ENCODE data around the gene ADGRL2. TPM values are rescaled to one million over a fixed set of nuclear protein-coding genes. Genes with fewer than 3 reads are reported as not detected.

The ADGRL2 gene
- total and polyA plus RNA-seq, 10 donors: 5.4 to 115 (median 60.7) TPM

- no peaks in the 10 kb centered on the region for H3K36me3 ChIP-seq
- H3K27ac ChIP-seq: no peak overlapping the region
- DNase-seq: no peak
- peaks cover 0 to 28% (median 7%) of the 10 kb centered on the region in 6 donors for H3K4me1 ChIP-seq
- H3K9me3 ChIP-seq: peaks cover 0 to 4% (median 0%) of the 10 kb centered on the region in 8 donors
- no peak overlapping the region for H3K4me3 ChIP-seq
- H3K27me3 ChIP-seq (replicated peaks in 1 of 7): no peaks in the 10 kb centered on the region
- intact Hi-C loops (cut with DNase I; ENCODE audit: low total_unique reads): no loop called here
- TF ChIP-seq CTCF (IDR thresholded peaks at IDR 0.05 in 8 of 11, conservative IDR thresholded peaks at IDR 0.05 in 3 of 11) (no peak), POLR2AphosphoS5 (IDR thresholded peaks at IDR 0.05) (no peak), POLR2A (IDR thresholded peaks at IDR 0.05) (no peak)
- 52 to 68% (median 61%) methylated on average over 3 of the region's 3 CpGs for WGBS, 5 donors
Measured at GRCh38 chr1:81874940-81875339, 74.2 kb downstream of the ADGRL2 start.

DNA sequence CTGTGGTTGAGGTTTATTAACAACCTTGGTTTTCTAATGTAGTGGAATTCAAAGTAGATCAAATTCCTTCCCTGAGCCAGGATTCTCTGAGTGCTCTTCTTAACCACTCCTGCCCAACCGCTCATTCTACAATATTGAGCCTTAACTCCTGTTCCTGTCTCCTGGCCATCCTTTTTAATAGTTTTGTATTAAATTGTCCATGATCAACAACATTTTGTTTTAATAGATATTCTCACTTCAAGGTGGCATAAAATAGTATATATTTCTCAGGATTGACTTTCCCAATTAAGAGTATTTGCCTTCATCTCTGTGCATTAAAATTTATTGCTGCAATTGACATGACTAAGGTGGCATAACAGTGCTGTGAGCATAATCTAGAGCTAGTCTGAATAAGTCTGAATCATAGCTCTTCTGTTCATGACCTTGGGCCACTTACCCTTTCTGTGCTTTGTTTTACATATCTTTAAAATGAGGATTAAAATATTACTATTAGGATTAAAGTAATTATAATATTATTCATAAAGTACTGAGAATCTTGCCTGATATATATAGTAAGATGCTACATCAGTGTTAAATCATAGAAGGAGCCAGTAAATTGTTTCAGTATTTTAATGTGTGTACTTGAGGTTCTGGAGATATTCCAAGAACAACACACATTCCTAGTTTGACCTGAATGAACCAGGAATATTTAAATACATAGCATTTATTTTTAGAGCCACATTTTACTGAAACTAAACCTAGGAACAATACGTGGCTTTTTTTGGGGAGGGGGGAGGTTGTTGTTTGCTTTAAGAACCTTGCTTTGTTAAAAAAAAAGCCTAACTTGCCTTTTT lies 76.4 kb downstream of the ADGRL2 start:
- Histone ChIP-seq H3K27me3 (replicated peaks in 1 of 7) (no peaks in the 10 kb centered on the region), H3K4me3 (no peak overlapping the region), H3K27ac (peak overlapping the region in 1 of 8 donors; percentile 38), H3K36me3 (no peaks in the 10 kb centered on the region), H3K9me3 (no peaks in the 10 kb centered on the region), H3K4me1 (peaks cover 0 to 28% (median 7%) of the 10 kb centered on the region in 6 donors)
- no peak for DNase-seq
- intact Hi-C loops (cut with DNase I; ENCODE audit: low total_unique reads): no loop called here
- 65 to 73% (median 70%) methylated on average over 2 of the region's 2 CpGs for WGBS, 5 donors
- no peak for TF ChIP-seq CTCF (IDR thresholded peaks at IDR 0.05 in 8 of 11, conservative IDR thresholded peaks at IDR 0.05 in 3 of 11)
- no peak for TF ChIP-seq POLR2AphosphoS5 (IDR thresholded peaks at IDR 0.05)
- TF ChIP-seq POLR2A (IDR thresholded peaks at IDR 0.05): no peak

GRCh38 chr1:81877940-81878339 lies 77.2 kb downstream of the ADGRL2 start:
- peaks cover 0 to 28% (median 7%) of the 10 kb centered on the region in 6 donors for H3K4me1 ChIP-seq
- intact Hi-C loops (cut with DNase I; ENCODE audit: low total_unique reads): no loop called here

More at GRCh38 chr1:81877940-81878339, 77.2 kb downstream of the ADGRL2 start:
- peak overlapping the region in 1 of 8 donors; percentile 33 for H3K27ac ChIP-seq
- WGBS, 5 donors: 58 to 80% (median 69%) methylated on average over 1 of the region's 1 CpG
- H3K27me3 ChIP-seq (replicated peaks in 1 of 7): no peaks in the 10 kb centered on the region
- TF ChIP-seq POLR2A (IDR thresholded peaks at IDR 0.05) (no peak), POLR2AphosphoS5 (IDR thresholded peaks at IDR 0.05) (no peak), CTCF (IDR thresholded peaks at IDR 0.05 in 8 of 11, conservative IDR thresholded peaks at IDR 0.05 in 3 of 11) (no peak)
- no peak overlapping the region for H3K4me3 ChIP-seq
- no peak for DNase-seq
- no peaks in the 10 kb centered on the region for H3K9me3 ChIP-seq
- no peaks in the 10 kb centered on the region for H3K36me3 ChIP-seq
